HCT116 (cell line): ENCODE results near the gene IQCK.

Source experiments
- CBX3 ChIP-seq: IDR thresholded peaks from 2 replicates; pipeline ENCODE4 v1.6.1; 2012; ENCODE audit warnings: low read depth
- CEBPB ChIP-seq: IDR thresholded peaks from 2 replicates; pipeline ENCODE4 v1.6.1; 2012; ENCODE audit warnings: low read depth
- CTCF ChIP-seq, 3 experiments: fragments of 200-600 bp in 1 of 3; sonication (generic) in 1 of 3; IDR thresholded peaks in 2 of 3; conservative IDR thresholded peaks in 1 of 3; 2 replicates each; pipeline ENCODE4 v1.5.1; 2012 to 2017; ENCODE audit warnings: low read depth in 2 of 3, low read length in 2 of 3, antibody characterized with exemption in 1 of 3, borderline replicate concordance in 1 of 3, control low read depth in 1 of 3, mild to moderate bottlenecking in 1 of 3, mixed read lengths in 1 of 3, mixed run types in 1 of 3, moderate library complexity in 1 of 3; ENCODE audit not compliant: insufficient read depth in 1 of 3
- EGR1 ChIP-seq: IDR thresholded peaks from 2 replicates; pipeline ENCODE4 v1.6.1; 2012; ENCODE audit warnings: low read depth
- ELF1 ChIP-seq: IDR thresholded peaks from 2 replicates; pipeline ENCODE4 v1.6.1; 2012; ENCODE audit warnings: low read depth, borderline replicate concordance
- EZH2 ChIP-seq: fragments of 200-600 bp; sonication (generic); IDR thresholded peaks from 2 replicates; pipeline ENCODE4 v1.6.1; 2017; ENCODE audit warnings: antibody characterized with exemption, mixed run types
- EZH2phosphoT487 ChIP-seq: fragments of 200-600 bp; IDR thresholded peaks from 2 replicates; pipeline ENCODE4 v1.6.1; 2018; ENCODE audit warnings: antibody characterized with exemption, borderline replicate concordance
- FOSL1 ChIP-seq: IDR thresholded peaks from 2 replicates; pipeline ENCODE4 v1.6.1; 2012; ENCODE audit warnings: low read depth
- JUND ChIP-seq: IDR thresholded peaks from 2 replicates; pipeline ENCODE4 v1.6.1; 2012
- MAX ChIP-seq: IDR thresholded peaks from 2 replicates; pipeline ENCODE4 v1.6.1; 2012
- POLR2A ChIP-seq: IDR thresholded peaks from 2 replicates; pipeline ENCODE4 v1.7.0; 2011; ENCODE audit warnings: borderline replicate concordance; ENCODE audit not compliant: insufficient read depth, insufficient read length; ENCODE audit errors: extremely low read depth
- POLR2AphosphoS5 ChIP-seq: IDR thresholded peaks from 2 replicates; pipeline ENCODE4 v1.6.1; 2011; ENCODE audit warnings: mild to moderate bottlenecking, low read depth, low read length, moderate library complexity
- SRF ChIP-seq: IDR thresholded peaks from 2 replicates; pipeline ENCODE4 v1.6.1; 2012; ENCODE audit warnings: low read depth
- ZFX ChIP-seq: fragments of 450-650 bp; IDR thresholded peaks from 2 replicates; pipeline ENCODE4 v1.6.1; 2017

GRCh38 chr16:19853132-19853741 lies 135.2 kb downstream of the IQCK start:
- no peak for TF ChIP-seq CTCF (IDR thresholded peaks at IDR 0.05 in 2 of 3, conservative IDR thresholded peaks at IDR 0.05 in 1 of 3; ENCODE audit: borderline replicate concordance in 1 of 3, insufficient read depth in 1 of 3, low read depth in 2 of 3, low read length in 2 of 3)
- TF ChIP-seq POLR2AphosphoS5: no peak
- no peak for TF ChIP-seq POLR2A
- TF ChIP-seq CBX3: no peak
- no peak for TF ChIP-seq EZH2
- no peak for TF ChIP-seq EGR1
- TF ChIP-seq EZH2phosphoT487: no peak
- TF ChIP-seq JUND: no peak
- TF ChIP-seq ZFX: no peak
- TF ChIP-seq SRF: no peak
- no peak for TF ChIP-seq ELF1
- TF ChIP-seq CEBPB: no peak
- TF ChIP-seq FOSL1: no peak
- TF ChIP-seq MAX: no peak
